Esophagus squamous epithelium (tissue), 5 donors: Measurements from ENCODE around the gene LRIG1. TPM values are rescaled to one million over a fixed set of nuclear protein-coding genes. Genes with fewer than 3 reads are reported as not detected.

ENCODE experiments used
- DNase-seq: peaks from one replicate; lab custom pipeline; 2025; lab: John Stamatoyannopoulos, UW
- H3K27ac ChIP-seq, 4 donors: fragments of 200-600 bp; sonication (generic); one replicate each; pipeline ENCODE4 v1.5.1; 2016 to 2019; ENCODE audit warnings: mild to moderate bottlenecking in 1 of 4
- H3K27me3 ChIP-seq, 4 donors: fragments of 200-600 bp; sonication (generic); 1 replicate in 3 of 4; 2 replicates in 1 of 4; pipeline versions ENCODE4 v1.5.1 to v1.6.0; 2017 to 2021; ENCODE audit warnings: antibody characterized with exemption in 1 of 4
- H3K36me3 ChIP-seq, 3 donors: fragments of 200-600 bp; sonication (generic); one replicate each; pipeline ENCODE4 v1.5.1; 2016 to 2019
- H3K4me1 ChIP-seq, 3 donors: fragments of 200-600 bp; sonication (generic); one replicate each; pipeline ENCODE4 v1.5.1; 2017 to 2019
- H3K4me3 ChIP-seq, 4 donors: fragments of 200-600 bp; sonication (generic); 1 replicate in 3 of 4; 2 replicates in 1 of 4; pipeline ENCODE4 v1.5.1; 2016 to 2019; ENCODE audit warnings: mild to moderate bottlenecking in 2 of 4, moderate library complexity in 1 of 4
- H3K9me3 ChIP-seq, 3 donors: fragments of 200-600 bp; sonication (generic); one replicate each; pipeline ENCODE4 v1.5.1; 2016 to 2019
- CTCF ChIP-seq, 6 experiments: fragments of 450-650 bp in 4 of 6; fragments of 200-600 bp in 2 of 6; sonication (generic) in 2 of 6; IDR thresholded peaks; one replicate each; pipeline ENCODE4 v1.5.1; 2016 to 2019; ENCODE audit warnings: antibody characterized with exemption in 6 of 6, mild to moderate bottlenecking in 4 of 6, moderate library complexity in 4 of 6
- POLR2A ChIP-seq, 4 donors: fragments of 450-650 bp; IDR thresholded peaks; one replicate each; pipeline ENCODE4 v1.6.1; 2017; ENCODE audit warnings: antibody characterized with exemption in 4 of 4, mild to moderate bottlenecking in 4 of 4, moderate library complexity in 3 of 4
- WGBS, 2 donors: methylation state at CpG; one replicate each; pipeline ENCODE4 v1.1.5; 2018; 5-methylcytosine and 5-hydroxymethylcytosine counted together
- intact Hi-C: fragments of 100-400 bp; cut with DNase I; formaldehyde crosslinking; loops from one replicate; pipeline ENCODE4 v1.15.0; 2022
- total RNA-seq, 4 donors: library from RNA; depleted of rRNA; stranded (reverse); fragments of >200 nt; gene quantifications; one replicate each; pipeline ENCODE4 v1.1.0, GENCODE V29; 2016
- donor health status: DM: yes; HTN: yes; CAD: no.

The LRIG1 gene
- total RNA-seq, 4 donors from 2014 or later, result 7.5 to 30.5 (median 15.1) TPM

GRCh38 chr3:66538390-66538789 is 37.6 kb upstream of the LRIG1 start:
- TF ChIP-seq CTCF (IDR thresholded peaks at IDR 0.05) (no peak), POLR2A (IDR thresholded peaks at IDR 0.05) (no peak)
- Histone ChIP-seq H3K36me3 (no peaks in the 10 kb centered on the region), H3K9me3 (no peaks in the 10 kb centered on the region), H3K4me3 (no peak overlapping the region), H3K4me1 (no peaks in the 10 kb centered on the region), H3K27me3 (no peaks in the 10 kb centered on the region), H3K27ac (no peak overlapping the region)
- no peak for DNase-seq
- intact Hi-C loops, result no loop called here

GRCh38 chr3:66537735-66538134 is 36.9 kb upstream of the LRIG1 start:
- intact Hi-C loops, result no loop called here
- Histone ChIP-seq H3K4me1 (no peaks in the 10 kb centered on the region), H3K27ac (no peak overlapping the region), H3K36me3 (no peaks in the 10 kb centered on the region), H3K9me3 (no peaks in the 10 kb centered on the region), H3K27me3 (no peaks in the 10 kb centered on the region), H3K4me3 (no peak overlapping the region)
- WGBS, 2 donors, result 83 to 87% methylated on average over 7 of the region's 7 CpGs
- TF ChIP-seq CTCF (IDR thresholded peaks at IDR 0.05) (no peak), POLR2A (IDR thresholded peaks at IDR 0.05) (no peak)
- no peak for DNase-seq

DNA sequence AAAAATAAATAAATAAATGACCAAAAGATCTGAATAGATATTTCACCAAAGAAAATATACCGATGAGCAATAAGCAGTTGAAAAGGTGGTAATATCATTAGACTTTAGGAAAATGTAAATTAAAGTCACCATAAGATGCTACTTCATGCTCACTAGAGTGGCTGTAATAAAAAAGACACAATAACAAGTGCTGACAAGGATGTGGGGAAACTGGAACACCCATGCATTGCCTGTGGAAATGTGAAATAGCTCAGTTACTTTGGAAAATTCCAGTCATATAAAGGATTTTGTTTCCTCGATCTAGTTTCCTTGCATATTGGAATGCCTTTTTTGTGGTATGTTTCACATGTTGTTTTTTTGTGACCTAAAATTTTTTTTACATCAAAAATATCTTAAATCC is 36.0 kb upstream of the LRIG1 start:
- H3K9me3 ChIP-seq, result no peaks in the 10 kb centered on the region
- TF ChIP-seq CTCF (IDR thresholded peaks at IDR 0.05) (no peak), POLR2A (IDR thresholded peaks at IDR 0.05) (no peak)
- 86 to 95% methylated on average over 2 of the region's 2 CpGs for WGBS, 2 donors

GRCh38 chr3:66534304-66534845 is 33.6 kb upstream of the LRIG1 start:
- H3K27me3 ChIP-seq, result no peaks in the 10 kb centered on the region
- DNase-seq, result no peak
- intact Hi-C loops, result no loop called here
- H3K9me3 ChIP-seq, result no peaks in the 10 kb centered on the region
- H3K4me3 ChIP-seq, result no peak overlapping the region
- no peaks in the 10 kb centered on the region for H3K4me1 ChIP-seq
- no peak for TF ChIP-seq CTCF (IDR thresholded peaks at IDR 0.05)
- no peak for TF ChIP-seq POLR2A (IDR thresholded peaks at IDR 0.05)
- H3K27ac ChIP-seq, result no peak overlapping the region
- no peaks in the 10 kb centered on the region for H3K36me3 ChIP-seq
- WGBS, 2 donors, result 65 to 73% methylated on average over 5 to 6 of the region's 6 CpGs

More for the DNA sequence above, 36.0 kb upstream of the LRIG1 start:
- H3K36me3 ChIP-seq, result no peaks in the 10 kb centered on the region
- intact Hi-C loops, result no loop called here
- no peak overlapping the region for H3K4me3 ChIP-seq
- no peak for DNase-seq
- H3K27me3 ChIP-seq, result no peaks in the 10 kb centered on the region
- H3K4me1 ChIP-seq, result no peaks in the 10 kb centered on the region
- H3K27ac ChIP-seq, result no peak overlapping the region

DNA sequence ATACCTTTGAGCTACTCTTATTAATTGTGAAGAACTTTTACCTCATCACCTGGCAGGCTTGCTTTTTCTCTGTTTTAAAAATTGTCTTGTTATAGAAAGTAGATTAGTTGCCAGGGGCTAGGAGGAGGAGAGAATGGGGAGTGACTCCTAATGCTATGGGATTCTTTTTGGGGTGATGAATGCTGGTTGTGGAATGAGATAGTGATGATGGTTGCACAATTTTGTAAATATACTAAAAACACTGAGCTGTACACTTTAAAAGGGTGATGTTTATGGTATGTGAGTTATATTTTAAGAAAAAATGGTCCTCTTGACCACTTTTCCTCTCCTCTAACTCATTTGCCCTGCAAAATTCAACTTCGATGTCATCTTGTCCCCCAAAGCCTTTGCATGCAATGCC is 31.8 kb upstream of the LRIG1 start:
- intact Hi-C loops, result no loop called here
- no peak overlapping the region for H3K4me3 ChIP-seq
- no peak overlapping the region for H3K27ac ChIP-seq
- no peak for DNase-seq
- H3K9me3 ChIP-seq, result no peaks in the 10 kb centered on the region
- no peaks in the 10 kb centered on the region for H3K4me1 ChIP-seq
- H3K27me3 ChIP-seq, result no peaks in the 10 kb centered on the region
- no peaks in the 10 kb centered on the region for H3K36me3 ChIP-seq
- no peak for TF ChIP-seq POLR2A (IDR thresholded peaks at IDR 0.05)
- TF ChIP-seq CTCF (IDR thresholded peaks at IDR 0.05), result no peak
- 95 to 96% methylated on average over 1 of the region's 1 CpG for WGBS, 2 donors
